ENCODE results near the gene KCNQ4.

- TF ChIP-seq CTCF (IDR thresholded peaks at IDR 0.05; ENCODE audit: insufficient read depth, low read length) (no peak), POLR2AphosphoS5 (IDR thresholded peaks at IDR 0.05; ENCODE audit: low read depth) (no peak), REST (IDR thresholded peaks at IDR 0.05; ENCODE audit: insufficient replicate concordance, low read depth) (no peak)
Measured at GRCh38 chr1:40772146-40772955, 11.2 kb upstream of the KCNQ4 start.
